ENCODE results near the gene SKAP1.
"Not testable (repeated sequence)": the region's sequence is repeated elsewhere in the genome, so short reads cannot be mapped to it uniquely, and the experiment has no call there.

Gene SKAP1

GRCh38 chr17:48294020-48294805 lies 135.8 kb downstream of the SKAP1 start:
- Histone ChIP-seq H3K27me3 (ENCODE audit: control insufficient read depth in 1 of 2, insufficient read depth in 2 of 2, low read length in 2 of 2) (peaks cover 5 to 6% of the 10 kb centered on the region in 2 donors), H3K4me3 (ENCODE audit: low read depth in 1 of 2, low read length in 2 of 2) (no peak overlapping the region), H3K36me3 (ENCODE audit: insufficient read depth, low read length) (no peaks in the 10 kb centered on the region), H3K27ac (ENCODE audit: low read depth, low read length) (no peak overlapping the region), H3K9me3 (ENCODE audit: low read length) (no peaks in the 10 kb centered on the region), H3K9ac (ENCODE audit: low read length) (no peak overlapping the region), H3K4me1 (ENCODE audit: insufficient read depth, low read length) (no peaks in the 10 kb centered on the region)

DNA sequence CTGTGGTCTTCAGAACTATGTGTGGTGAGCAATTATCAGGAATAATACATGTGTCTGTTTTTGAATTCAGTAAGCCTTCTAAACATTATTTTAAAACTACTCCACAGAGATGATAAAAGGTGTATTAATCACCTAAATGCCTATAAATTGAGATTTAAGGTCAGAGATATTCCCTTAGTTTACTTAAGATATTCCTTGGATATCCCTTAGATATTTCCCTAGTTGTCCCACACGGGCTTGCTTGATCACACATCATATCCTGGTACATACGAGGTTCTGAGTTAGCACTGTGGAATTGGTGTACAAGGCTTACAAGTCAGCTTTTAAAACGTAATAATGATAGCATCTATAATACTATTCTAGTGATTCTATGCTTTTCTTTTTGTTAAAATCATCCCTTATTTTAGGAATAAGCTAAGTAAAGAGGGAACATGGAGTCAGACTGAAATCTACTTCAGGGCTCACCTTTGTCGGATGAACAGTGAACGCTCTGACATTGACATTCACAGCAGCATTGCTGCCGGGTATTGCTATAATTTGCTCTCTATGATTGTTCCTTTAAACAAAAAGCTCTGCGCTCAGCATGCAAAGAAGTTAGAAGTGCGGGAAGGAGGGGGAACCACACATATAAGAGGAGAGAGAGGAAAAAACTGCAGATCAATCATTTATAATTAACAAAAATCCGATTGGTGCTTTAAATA lies 136.5 kb downstream of the SKAP1 start:
- no peak overlapping the region for H3K27ac ChIP-seq (ENCODE audit: low read depth, low read length)
- H3K4me3 ChIP-seq (ENCODE audit: low read depth in 1 of 2, low read length in 2 of 2) = no peak overlapping the region
- H3K27me3 ChIP-seq (ENCODE audit: control insufficient read depth in 1 of 2, insufficient read depth in 2 of 2, low read length in 2 of 2) = peaks cover 5 to 6% of the 10 kb centered on the region in 2 donors

GRCh38 chr17:48290378-48290777 lies 139.6 kb downstream of the SKAP1 start:
- Histone ChIP-seq H3K4me1 (ENCODE audit: insufficient read depth, low read length) (no peaks in the 10 kb centered on the region), H3K9ac (ENCODE audit: low read length) (no peak overlapping the region), H3K9me3 (ENCODE audit: low read length) (no peaks in the 10 kb centered on the region), H3K4me3 (ENCODE audit: low read depth in 1 of 2, low read length in 2 of 2) (no peak overlapping the region), H3K36me3 (ENCODE audit: insufficient read depth, low read length) (no peaks in the 10 kb centered on the region), H3K27me3 (ENCODE audit: control insufficient read depth in 1 of 2, insufficient read depth in 2 of 2, low read length in 2 of 2) (peaks cover 5 to 6% of the 10 kb centered on the region in 2 donors), H3K27ac (ENCODE audit: low read depth, low read length) (no peak overlapping the region)

More for the DNA sequence above, 136.5 kb downstream of the SKAP1 start:
- Histone ChIP-seq H3K4me1 (ENCODE audit: insufficient read depth, low read length) (no peaks in the 10 kb centered on the region), H3K9me3 (ENCODE audit: low read length) (no peaks in the 10 kb centered on the region), H3K36me3 (ENCODE audit: insufficient read depth, low read length) (no peaks in the 10 kb centered on the region), H3K9ac (ENCODE audit: low read length) (no peak overlapping the region)

GRCh38 chr17:48286917-48287316 lies 143.1 kb downstream of the SKAP1 start:
- not testable (repeated sequence) for H3K27me3 ChIP-seq (ENCODE audit: control insufficient read depth in 1 of 2, insufficient read depth in 2 of 2, low read length in 2 of 2); H3K4me1 ChIP-seq (ENCODE audit: insufficient read depth, low read length); H3K4me3 ChIP-seq (ENCODE audit: low read depth in 1 of 2, low read length in 2 of 2); H3K36me3 ChIP-seq (ENCODE audit: insufficient read depth, low read length); H3K9me3 ChIP-seq (ENCODE audit: low read length); H3K9ac ChIP-seq (ENCODE audit: low read length); H3K27ac ChIP-seq (ENCODE audit: low read depth, low read length)

DNA sequence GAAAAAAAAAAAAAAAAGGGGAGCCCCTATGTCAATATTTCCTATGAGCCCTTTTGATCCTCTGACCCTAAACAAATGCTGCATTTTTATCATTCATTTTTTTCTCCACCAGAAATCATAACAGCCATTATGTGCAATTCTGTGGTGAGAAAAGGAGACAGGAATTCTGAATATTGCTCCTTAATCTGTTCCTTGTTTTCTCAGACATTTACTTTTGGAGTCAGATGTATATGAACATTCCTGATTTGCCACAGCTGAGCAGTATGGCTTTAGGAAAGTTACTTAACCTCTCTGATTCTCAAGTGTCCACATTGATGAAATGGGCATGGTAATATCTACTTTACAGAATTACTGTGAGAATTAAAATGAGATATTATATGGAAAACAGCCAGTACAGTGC lies 144.4 kb downstream of the SKAP1 start:
- Histone ChIP-seq H3K27ac (ENCODE audit: low read depth, low read length) (no peak overlapping the region), H3K4me1 (ENCODE audit: insufficient read depth, low read length) (no peaks in the 10 kb centered on the region), H3K9me3 (ENCODE audit: low read length) (no peaks in the 10 kb centered on the region), H3K27me3 (ENCODE audit: control insufficient read depth in 1 of 2, insufficient read depth in 2 of 2, low read length in 2 of 2) (no peaks in the 10 kb centered on the region), H3K4me3 (ENCODE audit: low read depth in 1 of 2, low read length in 2 of 2) (no peak overlapping the region), H3K36me3 (ENCODE audit: insufficient read depth, low read length) (no peaks in the 10 kb centered on the region), H3K9ac (ENCODE audit: low read length) (no peak overlapping the region)

DNA sequence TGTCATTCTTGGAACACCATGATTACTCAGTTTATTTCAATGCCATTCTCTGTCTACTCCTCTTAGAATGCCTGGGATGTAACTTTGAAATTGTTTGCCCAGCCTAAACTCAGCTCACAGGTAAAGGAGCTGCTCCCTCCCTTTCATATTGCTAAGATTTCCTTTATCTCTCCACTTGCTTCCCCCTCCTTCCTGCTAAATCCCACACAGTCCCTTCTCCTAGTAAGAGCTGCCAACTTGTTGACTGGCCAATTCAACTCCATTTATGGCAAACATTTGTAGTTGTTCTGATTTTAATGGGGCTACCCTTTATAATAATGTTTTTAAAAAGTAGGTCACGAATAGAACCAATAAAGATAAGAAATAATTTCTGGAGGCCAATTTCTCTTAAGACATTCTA lies 146.1 kb downstream of the SKAP1 start:
- Histone ChIP-seq H3K27me3 (ENCODE audit: control insufficient read depth in 1 of 2, insufficient read depth in 2 of 2, low read length in 2 of 2) (peaks cover 0 to 3% of the 10 kb centered on the region in 2 donors), H3K9me3 (ENCODE audit: low read length) (no peaks in the 10 kb centered on the region), H3K9ac (ENCODE audit: low read length) (no peak overlapping the region), H3K4me3 (ENCODE audit: low read depth in 1 of 2, low read length in 2 of 2) (no peak overlapping the region), H3K27ac (ENCODE audit: low read depth, low read length) (no peak overlapping the region), H3K4me1 (ENCODE audit: insufficient read depth, low read length) (no peaks in the 10 kb centered on the region), H3K36me3 (ENCODE audit: insufficient read depth, low read length) (no peaks in the 10 kb centered on the region)

DNA sequence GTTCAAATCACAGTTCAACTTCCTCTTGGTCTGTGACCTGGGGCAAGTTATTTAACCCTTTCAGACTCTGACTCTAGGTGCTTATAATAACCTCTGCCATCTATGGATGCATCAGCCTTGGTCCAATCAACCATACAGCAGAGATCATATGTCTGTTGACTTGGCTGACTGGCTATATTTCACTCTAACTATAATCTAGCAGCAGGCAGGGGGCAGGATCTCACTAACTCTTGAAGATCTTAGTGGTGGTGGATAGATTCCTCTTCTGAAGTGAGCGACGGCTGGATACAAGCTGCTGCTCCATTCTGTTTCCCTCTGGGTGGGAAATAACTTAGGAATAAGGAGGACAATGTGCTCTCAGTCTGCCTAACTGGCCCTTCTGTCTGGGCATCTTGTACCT lies 146.6 kb downstream of the SKAP1 start:
- Histone ChIP-seq H3K4me1 (ENCODE audit: insufficient read depth, low read length) (no peaks in the 10 kb centered on the region), H3K27me3 (ENCODE audit: control insufficient read depth in 1 of 2, insufficient read depth in 2 of 2, low read length in 2 of 2) (peaks cover 0 to 7% of the 10 kb centered on the region in 2 donors)

GRCh38 chr17:48282303-48282702 lies 147.7 kb downstream of the SKAP1 start:
- no peaks in the 10 kb centered on the region for H3K36me3 ChIP-seq (ENCODE audit: insufficient read depth, low read length)
- H3K9me3 ChIP-seq (ENCODE audit: low read length) = no peaks in the 10 kb centered on the region
- H3K4me1 ChIP-seq (ENCODE audit: insufficient read depth, low read length) = no peaks in the 10 kb centered on the region
- no peak overlapping the region for H3K9ac ChIP-seq (ENCODE audit: low read length)
- peaks cover 0 to 7% of the 10 kb centered on the region in 2 donors for H3K27me3 ChIP-seq (ENCODE audit: control insufficient read depth in 1 of 2, insufficient read depth in 2 of 2, low read length in 2 of 2)
- H3K4me3 ChIP-seq (ENCODE audit: low read depth in 1 of 2, low read length in 2 of 2) = no peak overlapping the region
- H3K27ac ChIP-seq (ENCODE audit: low read depth, low read length) = no peak overlapping the region

More for the DNA sequence above, 146.6 kb downstream of the SKAP1 start:
- no peaks in the 10 kb centered on the region for H3K9me3 ChIP-seq (ENCODE audit: low read length)
- no peak overlapping the region for H3K27ac ChIP-seq (ENCODE audit: low read depth, low read length)
- no peaks in the 10 kb centered on the region for H3K36me3 ChIP-seq (ENCODE audit: insufficient read depth, low read length)
- no peak overlapping the region for H3K9ac ChIP-seq (ENCODE audit: low read length)
- H3K4me3 ChIP-seq (ENCODE audit: low read depth in 1 of 2, low read length in 2 of 2) = no peak overlapping the region

- H3K4me3 ChIP-seq (ENCODE audit: low read depth in 1 of 2, low read length in 2 of 2) = no peak overlapping the region
- no peak overlapping the region for H3K27ac ChIP-seq (ENCODE audit: low read depth, low read length)
- no peaks in the 10 kb centered on the region for H3K36me3 ChIP-seq (ENCODE audit: insufficient read depth, low read length)
- no peaks in the 10 kb centered on the region for H3K9me3 ChIP-seq (ENCODE audit: low read length)
- no peaks in the 10 kb centered on the region for H3K4me1 ChIP-seq (ENCODE audit: insufficient read depth, low read length)
- H3K27me3 ChIP-seq (ENCODE audit: control insufficient read depth in 1 of 2, insufficient read depth in 2 of 2, low read length in 2 of 2) = peaks cover 0 to 7% of the 10 kb centered on the region in 2 donors
- H3K9ac ChIP-seq (ENCODE audit: low read length) = no peak overlapping the region
Measured at GRCh38 chr17:48278760-48279491, 151.1 kb downstream of the SKAP1 start.

- Histone ChIP-seq H3K9me3 (ENCODE audit: low read length) (no peaks in the 10 kb centered on the region), H3K4me1 (ENCODE audit: insufficient read depth, low read length) (no peaks in the 10 kb centered on the region), H3K9ac (ENCODE audit: low read length) (no peak overlapping the region), H3K4me3 (ENCODE audit: low read depth in 1 of 2, low read length in 2 of 2) (no peak overlapping the region), H3K27ac (ENCODE audit: low read depth, low read length) (no peak overlapping the region), H3K36me3 (ENCODE audit: insufficient read depth, low read length) (no peaks in the 10 kb centered on the region), H3K27me3 (ENCODE audit: control insufficient read depth in 1 of 2, insufficient read depth in 2 of 2, low read length in 2 of 2) (peaks cover 0 to 7% of the 10 kb centered on the region in 2 donors)
Measured at GRCh38 chr17:48276776-48277175, 153.2 kb downstream of the SKAP1 start.

GRCh38 chr17:48270899-48271298 lies 159.1 kb downstream of the SKAP1 start:
- Histone ChIP-seq H3K36me3 (ENCODE audit: insufficient read depth, low read length) (no peaks in the 10 kb centered on the region), H3K27me3 (ENCODE audit: control insufficient read depth in 1 of 2, insufficient read depth in 2 of 2, low read length in 2 of 2) (no peaks in the 10 kb centered on the region), H3K9me3 (ENCODE audit: low read length) (no peaks in the 10 kb centered on the region), H3K4me1 (ENCODE audit: insufficient read depth, low read length) (no peaks in the 10 kb centered on the region), H3K9ac (ENCODE audit: low read length) (no peak overlapping the region), H3K4me3 (ENCODE audit: low read depth in 1 of 2, low read length in 2 of 2) (no peak overlapping the region), H3K27ac (ENCODE audit: low read depth, low read length) (no peak overlapping the region)

All from muscle layer of colon (tissue), 2 donors.